ENCODE results near the gene NPEPPS. TPM values are rescaled to one million over a fixed set of nuclear protein-coding genes. Genes with fewer than 3 reads are reported as not detected.
"Not testable (repeated sequence)": the region's sequence is repeated elsewhere in the genome, so short reads cannot be mapped to it uniquely, and the experiment has no call there.

NPEPPS gene, protein sequence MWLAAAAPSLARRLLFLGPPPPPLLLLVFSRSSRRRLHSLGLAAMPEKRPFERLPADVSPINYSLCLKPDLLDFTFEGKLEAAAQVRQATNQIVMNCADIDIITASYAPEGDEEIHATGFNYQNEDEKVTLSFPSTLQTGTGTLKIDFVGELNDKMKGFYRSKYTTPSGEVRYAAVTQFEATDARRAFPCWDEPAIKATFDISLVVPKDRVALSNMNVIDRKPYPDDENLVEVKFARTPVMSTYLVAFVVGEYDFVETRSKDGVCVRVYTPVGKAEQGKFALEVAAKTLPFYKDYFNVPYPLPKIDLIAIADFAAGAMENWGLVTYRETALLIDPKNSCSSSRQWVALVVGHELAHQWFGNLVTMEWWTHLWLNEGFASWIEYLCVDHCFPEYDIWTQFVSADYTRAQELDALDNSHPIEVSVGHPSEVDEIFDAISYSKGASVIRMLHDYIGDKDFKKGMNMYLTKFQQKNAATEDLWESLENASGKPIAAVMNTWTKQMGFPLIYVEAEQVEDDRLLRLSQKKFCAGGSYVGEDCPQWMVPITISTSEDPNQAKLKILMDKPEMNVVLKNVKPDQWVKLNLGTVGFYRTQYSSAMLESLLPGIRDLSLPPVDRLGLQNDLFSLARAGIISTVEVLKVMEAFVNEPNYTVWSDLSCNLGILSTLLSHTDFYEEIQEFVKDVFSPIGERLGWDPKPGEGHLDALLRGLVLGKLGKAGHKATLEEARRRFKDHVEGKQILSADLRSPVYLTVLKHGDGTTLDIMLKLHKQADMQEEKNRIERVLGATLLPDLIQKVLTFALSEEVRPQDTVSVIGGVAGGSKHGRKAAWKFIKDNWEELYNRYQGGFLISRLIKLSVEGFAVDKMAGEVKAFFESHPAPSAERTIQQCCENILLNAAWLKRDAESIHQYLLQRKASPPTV
- 100 to 1,000 TPM; 125 to 170 TPM for total RNA-seq

DNA sequence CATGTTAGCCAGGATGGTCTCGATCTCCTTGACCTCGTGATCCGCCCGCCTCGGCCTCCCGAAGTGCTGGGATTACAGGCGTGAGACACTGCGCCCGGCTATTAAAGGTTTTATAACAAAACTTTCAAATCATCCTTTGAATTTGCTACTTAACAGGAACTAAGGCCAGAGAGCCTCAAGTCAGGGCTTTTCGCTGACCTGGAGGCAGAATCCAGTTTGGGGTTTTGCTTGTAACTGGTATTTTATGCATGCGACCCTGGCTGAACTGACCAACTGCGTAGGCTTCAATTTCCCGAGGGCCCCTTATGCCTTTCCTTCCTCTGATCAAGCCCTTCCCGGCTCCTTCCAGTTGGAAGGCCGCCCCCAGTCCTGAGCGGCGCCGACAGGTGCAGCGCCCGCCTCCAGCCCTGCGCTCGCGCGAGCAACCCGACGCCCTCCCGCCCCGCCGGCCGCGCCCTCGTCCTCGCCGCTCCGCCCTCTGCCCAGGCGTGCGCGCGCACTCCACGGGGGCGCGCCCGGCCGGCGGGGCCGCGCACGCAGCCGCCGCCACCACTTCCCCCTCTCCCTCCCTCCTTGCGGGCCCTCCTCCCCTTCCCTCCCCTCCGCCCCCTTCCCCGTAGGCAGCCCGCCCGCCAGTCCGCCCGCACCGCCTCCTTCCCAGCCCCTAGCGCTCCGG lies at the start of gene NPEPPS:
Gene NPEPPS, plus strand, starts transcription at position 552 of the 676 bp plus-strand sequence. CDS start 193 bp downstream, outside the sequence.
- H3K36me3 Mint-ChIP-seq, H3K27me3 Mint-ChIP-seq, H3K9me3 Mint-ChIP-seq: not testable (repeated sequence)
- ATAC-seq (peak; percentile 93 to 95), DNase-seq (ENCODE audit: low spot score) (peak; percentile 92)
- Mint-ChIP-seq H3K27ac (peak within 1 kb of the TSS; percentile 78 to 89), H3K4me3 (peak within 1 kb of the TSS; percentile 92), H3K4me1 (ENCODE audit: low read depth in 2 of 2) (peaks cover 8 to 11% of the 10 kb centered on the region in 2 donors)

DNA sequence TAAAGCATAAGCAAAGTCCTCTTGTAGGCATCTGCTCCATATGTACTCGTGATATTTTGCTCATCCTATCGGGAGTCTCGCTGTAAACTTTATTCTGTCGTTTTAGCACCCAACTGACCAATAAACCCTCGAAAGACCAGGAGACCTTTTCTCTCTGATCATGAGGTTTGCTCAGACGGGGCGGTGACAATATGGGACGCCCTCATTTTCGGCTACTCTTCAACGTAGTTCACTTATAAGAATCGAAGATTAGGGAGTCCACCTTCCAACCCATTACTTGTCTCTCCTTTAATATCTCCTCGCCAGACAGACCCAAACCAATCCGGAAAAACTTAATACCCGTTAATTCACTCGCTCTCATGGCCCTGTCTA lies 39.1 kb upstream of the NPEPPS start:
- ATAC-seq; DNase-seq (ENCODE audit: low spot score); H3K9me3 Mint-ChIP-seq; H3K36me3 Mint-ChIP-seq; H3K27me3 Mint-ChIP-seq: not testable (repeated sequence)
- peaks cover 6 to 15% of the 10 kb centered on the region in 2 donors for H3K4me1 Mint-ChIP-seq (ENCODE audit: low read depth in 2 of 2)
- H3K27ac Mint-ChIP-seq, result peak overlapping the region; percentile 95 to 97
- peak overlapping the region; percentile 99 for H3K4me3 Mint-ChIP-seq

DNA sequence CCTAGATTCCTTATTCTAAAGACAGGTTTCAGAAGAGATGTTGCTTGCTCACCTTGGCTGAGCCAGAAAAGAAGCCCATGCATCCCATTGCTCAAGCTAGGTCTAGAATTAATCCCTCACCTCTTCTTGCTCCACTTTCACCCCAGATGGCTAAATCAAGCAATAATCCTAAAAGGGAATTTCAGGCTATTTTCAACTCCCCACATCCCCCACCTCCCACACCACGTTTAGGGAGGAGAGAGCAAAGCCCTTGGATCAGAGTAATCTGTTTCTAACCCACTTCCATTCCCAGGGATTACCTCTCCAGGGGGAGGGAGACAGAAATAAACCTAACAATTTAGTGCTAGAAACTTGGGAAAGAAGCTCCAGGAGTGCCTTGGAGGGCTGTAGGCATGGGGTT lies 31.8 kb upstream of the NPEPPS start:
- H3K4me1 Mint-ChIP-seq (ENCODE audit: low read depth in 2 of 2); H3K36me3 Mint-ChIP-seq; H3K9me3 Mint-ChIP-seq: not testable (repeated sequence)

DNA sequence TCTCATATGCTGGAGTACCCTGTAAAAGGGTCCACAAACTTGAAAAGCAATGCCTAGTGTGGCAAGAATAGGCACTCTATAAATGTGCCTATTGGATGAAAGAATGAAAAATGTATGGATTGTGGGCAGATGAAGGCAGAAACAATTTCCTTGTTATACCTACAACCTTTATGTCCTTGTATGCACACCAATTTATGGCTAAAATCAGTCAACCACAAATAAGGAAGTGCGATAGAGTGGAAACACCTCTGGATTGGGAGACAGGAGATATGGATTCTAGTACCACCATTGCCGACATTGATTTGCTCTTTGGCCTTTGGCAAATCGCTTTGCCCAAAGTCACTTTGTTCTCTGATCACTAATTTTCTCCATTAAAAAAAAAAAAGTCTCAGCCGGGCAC lies 31.4 kb upstream of the NPEPPS start:
- H3K27ac Mint-ChIP-seq; H3K4me1 Mint-ChIP-seq (ENCODE audit: low read depth in 2 of 2): not testable (repeated sequence)

More for the DNA sequence above, 31.8 kb upstream of the NPEPPS start:
- not testable (repeated sequence) for H3K27me3 Mint-ChIP-seq; H3K4me3 Mint-ChIP-seq; ATAC-seq; H3K27ac Mint-ChIP-seq; DNase-seq (ENCODE audit: low spot score)

DNA sequence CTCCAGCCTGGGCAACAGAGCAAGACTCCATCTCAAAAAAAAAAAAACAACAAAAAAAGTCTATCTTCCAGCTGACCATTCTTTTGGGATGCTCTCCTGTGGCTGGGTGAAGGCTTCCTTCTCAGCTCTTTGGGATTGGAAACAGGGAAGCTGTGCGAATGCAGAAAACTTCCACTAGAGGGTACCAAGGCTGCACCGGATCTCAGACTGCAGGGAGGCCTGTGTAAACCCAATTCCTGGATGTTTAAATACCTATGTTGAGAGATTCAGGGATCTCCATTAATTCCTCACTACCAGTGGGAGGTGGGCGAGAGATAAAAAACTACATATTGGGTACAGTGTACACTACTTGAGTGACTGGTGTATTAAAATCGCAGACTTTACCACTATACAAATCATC lies 30.3 kb upstream of the NPEPPS start:
- not testable (repeated sequence) for H3K4me1 Mint-ChIP-seq (ENCODE audit: low read depth in 2 of 2); ATAC-seq; DNase-seq (ENCODE audit: low spot score); H3K36me3 Mint-ChIP-seq; H3K27ac Mint-ChIP-seq; H3K9me3 Mint-ChIP-seq; H3K27me3 Mint-ChIP-seq; H3K4me3 Mint-ChIP-seq

More for the DNA sequence above, 31.4 kb upstream of the NPEPPS start:
- ATAC-seq; H3K4me3 Mint-ChIP-seq; H3K36me3 Mint-ChIP-seq; H3K27me3 Mint-ChIP-seq; DNase-seq (ENCODE audit: low spot score); H3K9me3 Mint-ChIP-seq: not testable (repeated sequence)

DNA sequence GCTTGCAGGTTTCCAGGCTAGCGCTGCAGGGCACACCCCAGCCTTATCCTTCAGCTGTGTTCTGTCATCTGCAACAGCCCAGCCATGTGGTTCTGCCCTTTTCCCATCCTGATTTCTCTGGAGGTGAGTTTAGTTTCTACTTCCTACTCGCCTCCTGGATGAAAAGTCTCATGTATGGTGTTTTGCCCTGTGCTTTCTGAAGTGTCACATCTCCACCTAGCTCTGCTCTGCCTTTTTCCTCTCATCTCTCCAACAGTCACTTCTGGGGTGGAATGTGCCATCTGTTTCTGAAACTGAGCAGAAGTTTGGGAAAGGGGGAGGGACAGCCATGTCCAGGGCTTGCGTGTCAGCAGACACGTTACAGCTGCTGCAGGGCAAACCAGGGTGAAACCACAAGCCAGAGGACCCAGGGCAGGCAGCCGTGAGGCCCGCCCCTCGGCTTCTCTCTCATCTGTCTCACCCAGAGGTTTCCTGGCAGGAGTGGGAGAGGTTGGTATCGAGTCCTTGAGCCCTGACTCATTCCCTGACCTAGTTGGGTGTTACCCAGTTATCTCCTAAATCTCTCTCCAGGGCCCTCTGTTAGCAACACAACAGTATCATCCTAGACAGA lies 28.7 kb upstream of the NPEPPS start:
- H3K9me3 Mint-ChIP-seq; H3K4me1 Mint-ChIP-seq (ENCODE audit: low read depth in 2 of 2); DNase-seq (ENCODE audit: low spot score); H3K27me3 Mint-ChIP-seq; H3K36me3 Mint-ChIP-seq: not testable (repeated sequence)
- peak overlapping the region; percentile 28 to 65 for H3K27ac Mint-ChIP-seq
- peak overlapping the region; percentile 62 for H3K4me3 Mint-ChIP-seq
- ATAC-seq, result peak; percentile 96

DNA sequence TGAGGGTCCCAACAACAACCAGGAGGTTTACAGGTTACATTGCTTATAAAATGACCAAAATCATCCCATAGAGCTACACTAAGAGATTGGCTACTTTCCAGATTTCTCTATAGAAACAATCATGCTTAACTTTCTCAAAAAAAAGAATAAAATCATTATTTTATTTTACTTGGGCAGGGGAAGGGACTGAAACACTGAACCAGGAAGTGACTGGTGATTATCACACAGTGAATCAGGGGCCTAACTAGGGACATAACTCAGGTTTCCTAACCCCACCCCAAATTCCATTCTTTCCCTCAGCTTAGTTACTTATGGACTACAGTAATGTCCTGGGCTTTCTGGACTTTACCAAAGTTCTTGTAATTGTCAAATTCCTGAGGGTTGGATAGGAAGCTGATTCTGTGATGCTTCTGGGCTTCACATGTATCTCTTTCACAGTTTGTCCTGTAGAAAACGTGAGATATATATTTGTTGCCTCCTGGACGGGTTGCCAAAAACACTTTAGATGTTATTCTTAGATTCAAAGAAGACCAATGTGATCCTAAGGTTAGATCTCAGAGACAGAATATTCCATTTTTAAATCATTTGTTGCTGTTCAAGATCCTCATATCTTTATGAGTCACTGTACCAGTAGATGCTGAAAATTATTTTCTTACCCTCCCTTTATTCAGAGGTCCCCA lies 28.0 kb upstream of the NPEPPS start:
- ATAC-seq, result peak; percentile 54 to 57
- H3K4me3 Mint-ChIP-seq; H3K27me3 Mint-ChIP-seq; H3K9me3 Mint-ChIP-seq; DNase-seq (ENCODE audit: low spot score); H3K36me3 Mint-ChIP-seq; H3K4me1 Mint-ChIP-seq (ENCODE audit: low read depth in 2 of 2): not testable (repeated sequence)
- peak overlapping the region; percentile 41 to 71 for H3K27ac Mint-ChIP-seq

DNA sequence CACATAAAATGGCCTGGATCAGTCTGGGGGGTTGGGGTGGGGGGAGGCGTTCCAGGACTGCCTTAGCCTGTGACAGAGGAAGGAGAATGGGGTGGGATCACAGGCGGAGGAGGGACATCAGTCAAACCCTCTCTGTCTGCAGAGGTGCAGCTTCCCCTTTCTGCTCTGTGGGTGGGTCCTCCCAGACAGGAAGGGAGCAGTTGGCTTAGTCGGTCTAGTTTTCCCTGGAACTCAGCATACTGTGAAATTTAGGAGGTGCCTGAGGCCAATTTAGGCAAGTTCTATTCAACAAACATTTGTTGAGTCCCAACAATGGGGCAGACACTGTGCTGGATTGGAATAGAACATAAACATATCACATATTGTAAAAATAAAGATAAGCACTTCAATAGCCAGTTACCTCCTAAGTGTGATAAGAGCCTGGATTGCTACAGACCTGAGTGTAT lies 19.2 kb upstream of the NPEPPS start:
- not testable (repeated sequence) for DNase-seq (ENCODE audit: low spot score); H3K27ac Mint-ChIP-seq; H3K27me3 Mint-ChIP-seq; H3K9me3 Mint-ChIP-seq; H3K36me3 Mint-ChIP-seq; H3K4me1 Mint-ChIP-seq (ENCODE audit: low read depth in 2 of 2); ATAC-seq; H3K4me3 Mint-ChIP-seq

DNA sequence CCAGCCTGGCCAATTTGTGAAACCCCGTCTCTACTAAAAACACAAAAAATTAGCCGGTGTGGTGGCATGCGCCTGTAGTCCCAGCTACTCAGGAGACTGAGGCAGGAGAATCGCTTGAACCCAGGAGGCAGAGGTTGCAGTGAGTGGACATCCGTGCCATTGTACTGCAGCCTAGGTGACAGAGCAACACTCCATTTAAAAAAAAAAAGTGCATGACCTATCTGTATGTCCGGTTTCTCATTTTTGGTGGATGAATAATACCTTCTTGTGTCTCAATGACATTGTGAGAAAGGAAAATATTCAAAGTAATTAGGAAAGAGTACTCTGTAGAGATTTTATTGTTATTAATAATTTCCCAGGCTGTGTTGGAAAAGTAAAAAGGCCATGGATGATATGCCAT lies 17.6 kb upstream of the NPEPPS start:
- not testable (repeated sequence) for ATAC-seq; H3K27ac Mint-ChIP-seq; H3K4me1 Mint-ChIP-seq (ENCODE audit: low read depth in 2 of 2); H3K4me3 Mint-ChIP-seq; DNase-seq (ENCODE audit: low spot score); H3K9me3 Mint-ChIP-seq; H3K27me3 Mint-ChIP-seq; H3K36me3 Mint-ChIP-seq

DNA sequence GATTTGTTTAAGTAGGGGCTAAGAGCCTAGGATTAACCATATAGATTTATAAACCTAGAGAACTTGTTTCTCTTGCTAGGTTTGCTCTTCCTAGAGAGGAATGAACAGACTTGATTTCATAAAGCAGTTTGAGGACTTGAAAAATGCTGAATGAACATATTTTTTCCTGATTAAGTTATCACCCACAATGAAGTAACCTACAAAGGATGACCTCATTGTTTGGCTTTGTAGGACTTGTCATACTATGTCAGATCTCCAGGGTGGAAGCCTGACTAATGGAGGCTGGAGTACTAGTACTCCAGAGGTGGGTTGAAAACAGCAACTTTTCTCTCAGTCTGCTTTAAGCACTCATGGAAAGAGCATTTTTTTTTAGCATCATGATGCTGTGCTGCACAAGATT lies 12.0 kb upstream of the NPEPPS start:
- not testable (repeated sequence) for H3K4me3 Mint-ChIP-seq; H3K36me3 Mint-ChIP-seq; H3K27ac Mint-ChIP-seq; H3K4me1 Mint-ChIP-seq (ENCODE audit: low read depth in 2 of 2); H3K9me3 Mint-ChIP-seq; DNase-seq (ENCODE audit: low spot score); H3K27me3 Mint-ChIP-seq
- peak in 1 of 2 donors; percentile 54 for ATAC-seq

DNA sequence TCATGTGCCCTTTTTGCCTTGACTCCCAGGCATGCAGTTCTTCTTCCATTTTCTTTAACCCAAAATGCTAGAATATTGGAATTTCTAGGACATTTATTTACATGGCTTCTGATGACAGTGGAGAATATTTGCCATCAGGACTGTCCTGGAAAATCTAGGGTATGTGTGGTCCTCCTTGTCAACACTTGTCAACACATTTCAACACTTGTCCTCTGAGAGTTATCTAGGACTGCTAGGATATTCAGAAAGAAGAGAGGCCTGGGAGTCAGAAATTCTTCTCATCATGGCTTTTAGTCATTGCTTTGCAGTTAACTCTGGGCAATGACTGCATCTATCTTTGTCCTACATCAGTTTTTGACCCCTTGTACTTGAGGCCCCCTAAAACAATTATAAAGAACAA lies 11.5 kb upstream of the NPEPPS start:
- not testable (repeated sequence) for H3K27ac Mint-ChIP-seq, ATAC-seq

DNA sequence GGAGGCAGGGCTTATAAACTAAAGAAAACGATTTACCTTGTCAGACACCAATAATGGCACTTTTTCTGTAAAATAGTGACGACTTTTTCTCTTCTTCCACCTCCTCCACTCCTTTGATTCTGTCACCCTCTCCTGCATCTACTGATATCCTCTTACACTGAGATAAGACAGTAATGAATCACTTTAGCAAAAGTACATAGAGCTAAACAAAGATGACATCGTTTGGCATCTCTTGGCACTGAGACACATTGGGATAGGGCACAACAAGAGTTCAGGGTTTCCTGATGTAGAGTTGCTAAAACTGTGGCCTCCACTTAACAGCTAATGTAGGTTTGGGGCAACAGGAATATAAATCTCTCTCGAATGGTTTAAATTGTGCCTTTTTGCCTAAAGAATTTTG lies 10.6 kb upstream of the NPEPPS start:
- not testable (repeated sequence) for H3K4me3 Mint-ChIP-seq; H3K4me1 Mint-ChIP-seq (ENCODE audit: low read depth in 2 of 2); DNase-seq (ENCODE audit: low spot score); H3K27me3 Mint-ChIP-seq; H3K36me3 Mint-ChIP-seq; ATAC-seq; H3K9me3 Mint-ChIP-seq; H3K27ac Mint-ChIP-seq

More for the DNA sequence above, 11.5 kb upstream of the NPEPPS start:
- not testable (repeated sequence) for H3K9me3 Mint-ChIP-seq; DNase-seq (ENCODE audit: low spot score); H3K4me1 Mint-ChIP-seq (ENCODE audit: low read depth in 2 of 2); H3K27me3 Mint-ChIP-seq; H3K4me3 Mint-ChIP-seq; H3K36me3 Mint-ChIP-seq

DNA sequence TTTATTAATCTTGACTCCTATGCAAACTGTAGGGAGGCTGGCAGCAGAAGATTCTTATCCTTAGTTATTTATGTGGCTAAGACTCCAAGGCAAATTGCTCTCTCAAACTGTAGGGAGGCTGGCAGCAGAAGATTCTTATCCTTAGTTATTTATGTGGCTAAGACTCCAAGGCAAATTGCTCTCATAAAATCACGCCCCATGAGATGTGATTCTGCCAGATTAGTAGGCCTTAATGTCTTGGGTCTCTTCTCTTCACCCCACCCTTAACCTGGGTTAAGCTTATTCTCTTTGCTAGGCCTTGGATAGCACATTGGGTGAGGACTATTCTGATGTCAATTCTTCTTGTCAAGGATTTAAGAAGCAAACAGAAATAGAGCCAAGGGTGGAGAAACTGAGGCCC lies 9.5 kb upstream of the NPEPPS start:
- not testable (repeated sequence) for DNase-seq (ENCODE audit: low spot score); H3K4me1 Mint-ChIP-seq (ENCODE audit: low read depth in 2 of 2); ATAC-seq; H3K27me3 Mint-ChIP-seq; H3K36me3 Mint-ChIP-seq; H3K27ac Mint-ChIP-seq; H3K4me3 Mint-ChIP-seq; H3K9me3 Mint-ChIP-seq

Data from natural killer cell treated with Interleukin-12 subunit alpha and Interleukin-12 subunit beta and Interleukin-15 and Interleukin-18, amount 100 ng/mL, for 72 hours (primary cell).